ENCODE measurements around the gene FLCN.

- TF ChIP-seq CTCF (IDR thresholded peaks at IDR 0.05; ENCODE audit: poor library complexity, severe bottlenecking) (no peak), TAF1 (IDR thresholded peaks at IDR 0.05; ENCODE audit: low read depth) (no peak), POLR2AphosphoS5 (IDR thresholded peaks at IDR 0.05) (no peak), RAD21 (conservative IDR thresholded peaks at IDR 0.05) (no peak), SMC3 (conservative IDR thresholded peaks at IDR 0.05; ENCODE audit: poor library complexity) (no peak), EP300 (conservative IDR thresholded peaks at IDR 0.05; ENCODE audit: poor library complexity, severe bottlenecking) (no peak), REST (IDR thresholded peaks at IDR 0.05; ENCODE audit: borderline replicate concordance) (no peak), EZH2 (IDR thresholded peaks at IDR 0.05; ENCODE audit: borderline replicate concordance, insufficient read depth, low read length, poor library complexity, severe bottlenecking) (no peak), MXI1 (conservative IDR thresholded peaks at IDR 0.05; ENCODE audit: poor library complexity, severe bottlenecking) (no peak)
Measured at GRCh38 chr17:17206913-17207335, 30.0 kb downstream of the FLCN start.

Data from neural cell (in vitro differentiated cells).